ENCODE results near the gene SULT1C2. TPM values are rescaled to one million over a fixed set of nuclear protein-coding genes. Genes with fewer than 3 reads are reported as not detected.

SULT1C2 gene
- total RNA-seq, 1 donor from 2014 or later, result 0.23 TPM

DNA sequence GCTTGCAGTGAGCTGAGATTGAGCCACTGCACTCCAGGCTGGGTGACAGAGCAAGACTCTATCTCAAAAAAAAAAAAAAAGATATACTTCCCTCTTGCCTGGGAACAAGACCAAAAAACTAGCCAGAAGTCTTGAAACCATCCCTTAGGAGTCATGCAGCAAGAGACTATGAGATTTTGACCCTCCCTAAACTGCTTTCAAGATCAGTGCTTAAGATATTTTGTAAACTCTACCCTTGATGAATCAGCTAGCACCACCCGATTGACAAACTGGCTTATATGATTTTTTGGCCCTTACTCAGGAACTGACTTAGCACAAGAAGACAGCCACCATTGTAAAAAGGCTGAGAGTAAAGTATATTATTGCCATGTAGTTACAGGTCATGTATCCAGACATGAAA, 45.1 kb upstream of the SULT1C2 start:
- no peak overlapping the region for H3K27ac Mint-ChIP-seq (ENCODE audit: unreplicated experiment)
- FAIRE-seq, result no peak

DNA sequence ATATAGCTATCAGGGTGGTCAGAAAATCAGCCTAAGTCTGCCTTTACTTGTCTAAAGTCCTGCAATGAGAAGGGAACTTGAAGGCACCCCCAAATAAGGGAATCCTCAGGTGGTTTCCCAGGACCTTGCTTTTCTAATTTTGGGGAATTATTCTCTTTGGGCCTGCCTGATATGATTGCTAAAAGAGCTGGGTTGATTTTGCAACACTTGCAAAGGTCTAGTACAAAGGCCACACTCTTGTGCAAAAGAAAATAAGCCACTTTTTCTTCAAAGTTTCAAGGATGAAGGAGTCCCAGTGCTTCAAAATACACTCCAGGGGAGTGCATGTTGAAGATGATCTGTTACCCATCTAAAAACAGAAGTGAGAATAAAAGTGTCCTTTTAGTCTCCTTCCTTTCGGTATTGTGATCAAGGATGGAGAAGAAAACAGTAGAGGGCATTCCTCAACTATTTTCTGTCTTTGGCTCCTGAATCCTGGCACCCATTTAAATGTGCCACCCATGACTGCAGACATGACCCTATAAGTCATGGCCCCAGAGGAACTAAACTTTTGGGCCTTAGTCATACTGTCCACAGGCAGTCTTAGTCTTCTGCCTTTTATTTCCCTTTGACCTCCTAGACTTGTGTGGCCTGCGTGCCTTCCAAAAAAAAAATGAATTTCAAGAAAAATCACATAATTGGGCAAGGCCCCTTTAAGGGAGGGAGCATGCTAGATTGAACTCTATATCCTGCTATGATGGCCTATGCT, 43.9 kb upstream of the SULT1C2 start:
- Histone ChIP-seq H3K79me2 (ENCODE audit: insufficient read depth, low read length) (no peaks in the 10 kb centered on the region), H3K4me1 (ENCODE audit: insufficient read depth, low read length) (no peaks in the 10 kb centered on the region), H3K27ac (ENCODE audit: low read depth, low read length) (no peak overlapping the region), H4K20me1 (ENCODE audit: insufficient read depth, low read length) (no peaks in the 10 kb centered on the region), H3K9ac (ENCODE audit: low read length) (no peak overlapping the region), H3K4me2 (ENCODE audit: low read length) (no peak overlapping the region), H3K4me3 (ENCODE audit: insufficient read depth, low read depth, low read length) (no peak overlapping the region), H2AFZ (ENCODE audit: low read depth, low read length) (no peak overlapping the region), H3K9me3 (ENCODE audit: insufficient read depth, low read depth, low read length) (no peaks in the 10 kb centered on the region), H3K27me3 (ENCODE audit: insufficient read depth, low read length) (no peaks in the 10 kb centered on the region), H3K36me3 (ENCODE audit: insufficient read depth, low read length) (no peaks in the 10 kb centered on the region)
- H3K4me3 Mint-ChIP-seq (ENCODE audit: unreplicated experiment), result no peak overlapping the region
- H3K27me3 Mint-ChIP-seq (ENCODE audit: low read depth, unreplicated experiment), result no peaks in the 10 kb centered on the region
- H3K9me3 Mint-ChIP-seq (ENCODE audit: unreplicated experiment), result no peaks in the 10 kb centered on the region
- no peak for TF ChIP-seq EZH2 (IDR thresholded peaks at IDR 0.05; ENCODE audit: insufficient read depth, low read length)
- TF ChIP-seq, protein P1, sequence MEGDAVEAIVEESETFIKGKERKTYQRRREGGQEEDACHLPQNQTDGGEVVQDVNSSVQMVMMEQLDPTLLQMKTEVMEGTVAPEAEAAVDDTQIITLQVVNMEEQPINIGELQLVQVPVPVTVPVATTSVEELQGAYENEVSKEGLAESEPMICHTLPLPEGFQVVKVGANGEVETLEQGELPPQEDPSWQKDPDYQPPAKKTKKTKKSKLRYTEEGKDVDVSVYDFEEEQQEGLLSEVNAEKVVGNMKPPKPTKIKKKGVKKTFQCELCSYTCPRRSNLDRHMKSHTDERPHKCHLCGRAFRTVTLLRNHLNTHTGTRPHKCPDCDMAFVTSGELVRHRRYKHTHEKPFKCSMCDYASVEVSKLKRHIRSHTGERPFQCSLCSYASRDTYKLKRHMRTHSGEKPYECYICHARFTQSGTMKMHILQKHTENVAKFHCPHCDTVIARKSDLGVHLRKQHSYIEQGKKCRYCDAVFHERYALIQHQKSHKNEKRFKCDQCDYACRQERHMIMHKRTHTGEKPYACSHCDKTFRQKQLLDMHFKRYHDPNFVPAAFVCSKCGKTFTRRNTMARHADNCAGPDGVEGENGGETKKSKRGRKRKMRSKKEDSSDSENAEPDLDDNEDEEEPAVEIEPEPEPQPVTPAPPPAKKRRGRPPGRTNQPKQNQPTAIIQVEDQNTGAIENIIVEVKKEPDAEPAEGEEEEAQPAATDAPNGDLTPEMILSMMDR (IDR thresholded peaks at IDR 0.05; ENCODE audit: insufficient read depth, low read depth, low read length), result no peak
- H3K4me1 Mint-ChIP-seq (ENCODE audit: low read depth, unreplicated experiment), result no peaks in the 10 kb centered on the region
- H3K27ac Mint-ChIP-seq (ENCODE audit: unreplicated experiment), result no peak overlapping the region
- FAIRE-seq (no peak), DNase-seq (ENCODE audit: low read depth) (no peak)
- no peaks in the 10 kb centered on the region for H3K36me3 Mint-ChIP-seq (ENCODE audit: low read depth, unreplicated experiment)

More for the DNA sequence above, 45.1 kb upstream of the SULT1C2 start:
- no peaks in the 10 kb centered on the region for H3K27me3 Mint-ChIP-seq (ENCODE audit: low read depth, unreplicated experiment)
- H3K9me3 ChIP-seq (ENCODE audit: insufficient read depth, low read depth, low read length), result no peaks in the 10 kb centered on the region
- no peaks in the 10 kb centered on the region for H3K79me2 ChIP-seq (ENCODE audit: insufficient read depth, low read length)
- no peak overlapping the region for H3K9ac ChIP-seq (ENCODE audit: low read length)
- H3K4me2 ChIP-seq (ENCODE audit: low read length), result no peak overlapping the region
- no peaks in the 10 kb centered on the region for H4K20me1 ChIP-seq (ENCODE audit: insufficient read depth, low read length)
- H3K36me3 Mint-ChIP-seq (ENCODE audit: low read depth, unreplicated experiment), result no peaks in the 10 kb centered on the region
- H3K4me1 Mint-ChIP-seq (ENCODE audit: low read depth, unreplicated experiment), result no peaks in the 10 kb centered on the region
- no peak overlapping the region for H3K27ac ChIP-seq (ENCODE audit: low read depth, low read length)
- H3K36me3 ChIP-seq (ENCODE audit: insufficient read depth, low read length), result no peaks in the 10 kb centered on the region
- no peak overlapping the region for H3K4me3 ChIP-seq (ENCODE audit: insufficient read depth, low read depth, low read length)
- no peak overlapping the region for H2AFZ ChIP-seq (ENCODE audit: low read depth, low read length)
- no peak for DNase-seq (ENCODE audit: low read depth)
- TF ChIP-seq, protein P1 (IDR thresholded peaks at IDR 0.05; ENCODE audit: insufficient read depth, low read depth, low read length), result no peak
- no peak for TF ChIP-seq EZH2 (IDR thresholded peaks at IDR 0.05; ENCODE audit: insufficient read depth, low read length)
- no peaks in the 10 kb centered on the region for H3K4me1 ChIP-seq (ENCODE audit: insufficient read depth, low read length)
- H3K27me3 ChIP-seq (ENCODE audit: insufficient read depth, low read length), result no peaks in the 10 kb centered on the region
- no peaks in the 10 kb centered on the region for H3K9me3 Mint-ChIP-seq (ENCODE audit: unreplicated experiment)
- no peak overlapping the region for H3K4me3 Mint-ChIP-seq (ENCODE audit: unreplicated experiment)

DNA sequence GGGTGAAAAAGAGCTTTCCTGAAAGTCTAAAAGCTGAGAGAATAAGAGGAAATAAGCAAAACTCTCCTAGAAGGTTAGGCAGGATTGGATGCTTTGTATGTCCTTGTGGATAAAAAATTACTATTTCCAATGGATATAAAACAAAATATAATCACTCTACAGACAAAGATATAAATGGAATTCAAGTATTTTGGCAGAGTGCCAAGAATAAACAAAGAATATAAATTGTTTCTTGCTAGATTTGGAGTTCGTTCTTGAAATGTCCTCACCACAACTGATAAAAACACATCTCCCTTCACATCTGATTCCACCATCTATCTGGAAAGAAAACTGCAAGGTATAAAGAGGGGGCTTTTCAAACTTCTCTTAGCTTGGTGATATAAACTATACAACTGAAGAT, 35.6 kb upstream of the SULT1C2 start:
- no peak overlapping the region for H3K27ac ChIP-seq (ENCODE audit: low read depth, low read length)
- no peak for FAIRE-seq

More for the DNA sequence above, 35.6 kb upstream of the SULT1C2 start:
- no peaks in the 10 kb centered on the region for H3K4me1 Mint-ChIP-seq (ENCODE audit: low read depth, unreplicated experiment)
- H3K4me3 ChIP-seq (ENCODE audit: insufficient read depth, low read depth, low read length), result no peak overlapping the region
- no peak overlapping the region for H3K4me3 Mint-ChIP-seq (ENCODE audit: unreplicated experiment)
- no peaks in the 10 kb centered on the region for H4K20me1 ChIP-seq (ENCODE audit: insufficient read depth, low read length)
- no peaks in the 10 kb centered on the region for H3K27me3 ChIP-seq (ENCODE audit: insufficient read depth, low read length)
- no peak overlapping the region for H2AFZ ChIP-seq (ENCODE audit: low read depth, low read length)
- H3K4me2 ChIP-seq (ENCODE audit: low read length), result no peak overlapping the region
- H3K36me3 ChIP-seq (ENCODE audit: insufficient read depth, low read length), result no peaks in the 10 kb centered on the region
- H3K9ac ChIP-seq (ENCODE audit: low read length), result no peak overlapping the region
- no peaks in the 10 kb centered on the region for H3K36me3 Mint-ChIP-seq (ENCODE audit: low read depth, unreplicated experiment)
- H3K27me3 Mint-ChIP-seq (ENCODE audit: low read depth, unreplicated experiment), result peaks cover 5% of the 10 kb centered on the region
- H3K9me3 ChIP-seq (ENCODE audit: insufficient read depth, low read depth, low read length), result no peaks in the 10 kb centered on the region
- H3K9me3 Mint-ChIP-seq (ENCODE audit: unreplicated experiment), result no peaks in the 10 kb centered on the region
- no peak for TF ChIP-seq EZH2 (IDR thresholded peaks at IDR 0.05; ENCODE audit: insufficient read depth, low read length)
- TF ChIP-seq, protein P1 (IDR thresholded peaks at IDR 0.05; ENCODE audit: insufficient read depth, low read depth, low read length), result no peak
- no peaks in the 10 kb centered on the region for H3K79me2 ChIP-seq (ENCODE audit: insufficient read depth, low read length)
- no peak for DNase-seq (ENCODE audit: low read depth)
- no peak overlapping the region for H3K27ac Mint-ChIP-seq (ENCODE audit: unreplicated experiment)
- no peaks in the 10 kb centered on the region for H3K4me1 ChIP-seq (ENCODE audit: insufficient read depth, low read length)

Measured in astrocyte (in vitro differentiated cells and primary cell).